NCI-H146 treated with DMSO at 0.1 percent for 48 hours (cell line): Measurements from ENCODE around the gene MEGF8.

Experiments used
- DNase-seq: peaks from one replicate; lab custom pipeline; 2025; ENCODE audit not compliant: unreplicated experiment; lab: John Stamatoyannopoulos, UW

MEGF8 gene

GRCh38 chr19:42303101-42303464 lies 22.4 kb upstream of the MEGF8 start:
- peak; percentile 49 for DNase-seq

DNA sequence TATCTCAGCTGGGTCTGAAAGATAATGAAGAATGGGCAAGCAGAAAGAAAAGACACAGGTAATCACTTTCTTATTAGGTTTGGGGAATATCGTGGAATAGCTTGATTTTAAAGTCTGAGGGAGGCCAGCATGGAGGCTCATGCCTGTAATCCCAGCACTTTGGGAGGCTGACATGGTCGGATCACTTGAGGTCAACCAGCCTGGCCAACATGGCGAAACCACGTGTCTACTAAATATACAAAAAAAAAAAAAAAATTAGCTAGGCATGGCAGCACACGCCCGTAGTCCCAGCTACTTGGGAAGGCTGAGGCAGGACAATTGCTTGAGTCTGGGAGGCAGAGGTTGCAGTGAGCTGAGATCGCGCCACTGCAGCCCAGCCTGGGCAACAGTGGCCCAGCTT lies 21.6 kb upstream of the MEGF8 start:
- DNase-seq, result no peak

GRCh38 chr19:42306646-42307045 lies 18.8 kb upstream of the MEGF8 start:
- DNase-seq, result no peak

GRCh38 chr19:42309686-42310085 lies 15.7 kb upstream of the MEGF8 start:
- DNase-seq, result no peak

DNA sequence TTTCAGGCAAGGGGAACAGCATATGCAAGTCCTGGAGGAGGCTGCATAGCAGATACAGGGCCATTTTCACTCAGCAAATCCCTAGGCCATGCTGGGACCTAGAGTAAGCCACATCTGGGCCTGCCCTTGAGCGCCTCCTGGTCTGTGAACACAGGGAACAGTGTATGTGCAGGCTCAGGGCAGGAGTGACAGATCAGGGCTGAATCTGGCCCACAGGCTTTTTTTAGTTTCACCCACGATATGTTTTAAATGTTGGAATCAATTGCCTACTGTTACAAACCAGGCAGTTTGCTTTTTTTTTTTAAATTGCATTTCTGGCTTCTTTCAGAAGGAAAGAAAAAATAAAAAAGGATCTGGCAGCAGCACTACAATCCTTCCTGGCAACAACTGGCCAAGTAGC lies 13.8 kb upstream of the MEGF8 start:
- DNase-seq, result no peak

DNA sequence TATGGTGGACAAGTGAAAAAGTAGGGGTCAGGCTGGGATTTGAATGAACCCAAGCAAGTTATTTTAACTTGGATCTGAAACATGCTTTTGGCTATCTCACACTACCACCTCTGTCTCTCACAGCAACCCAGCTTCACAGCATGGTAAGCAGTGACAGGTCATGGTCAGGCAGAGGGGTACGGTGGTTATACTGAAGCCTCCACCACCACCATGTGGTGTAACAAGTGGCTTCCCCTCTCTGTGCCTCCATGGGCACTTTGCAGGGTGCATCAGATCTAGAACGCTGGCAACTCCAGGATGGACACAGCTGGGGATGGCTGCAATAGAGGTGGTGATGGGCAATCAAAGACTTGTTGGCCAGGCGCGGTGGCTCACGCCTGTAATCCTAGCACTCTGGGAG lies 13.1 kb upstream of the MEGF8 start:
- no peak for DNase-seq

DNA sequence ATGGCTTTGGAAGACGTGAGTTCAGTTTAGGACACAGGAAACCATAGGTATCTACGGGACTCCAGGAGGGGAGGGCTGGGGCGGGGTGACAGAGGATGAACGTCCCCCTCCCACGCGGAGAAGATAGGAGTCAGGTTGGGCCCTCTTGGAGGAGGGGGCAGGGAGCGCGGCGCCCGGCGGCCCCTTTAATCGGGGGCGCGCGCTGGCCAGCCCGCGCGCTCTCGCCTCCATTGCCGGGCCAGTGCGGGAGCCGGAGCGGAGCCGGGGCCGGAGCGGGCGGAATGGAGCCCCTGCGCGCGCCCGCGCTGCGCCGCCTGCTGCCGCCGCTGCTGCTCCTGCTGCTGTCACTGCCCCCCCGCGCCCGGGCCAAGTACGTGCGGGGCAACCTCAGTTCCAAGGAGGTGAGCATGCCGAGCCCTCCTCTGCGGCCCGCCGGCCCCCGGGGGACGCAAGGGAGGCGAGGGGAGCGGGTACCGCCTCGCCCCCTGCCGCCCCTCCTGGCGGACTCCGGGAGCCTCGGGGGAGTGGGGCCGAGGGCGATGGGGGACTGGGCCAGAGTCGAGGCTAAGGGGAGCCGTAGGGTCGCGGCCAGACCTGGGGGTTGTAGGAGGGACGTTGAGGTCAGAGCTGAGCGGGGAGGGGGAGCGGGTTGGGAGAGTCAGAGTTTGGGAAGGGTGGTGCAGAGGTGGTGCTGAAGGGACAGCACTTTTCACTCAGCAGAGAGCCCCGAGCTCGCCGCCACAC lies 12.2 kb upstream of the MEGF8 start, which contains the start of gene TMEM145:
Gene TMEM145 (plus strand): TSS at position 214 of the 744 bp plus-strand sequence. CDS start 68 bp downstream, at position 282.
- peak; percentile 36 for DNase-seq

DNA sequence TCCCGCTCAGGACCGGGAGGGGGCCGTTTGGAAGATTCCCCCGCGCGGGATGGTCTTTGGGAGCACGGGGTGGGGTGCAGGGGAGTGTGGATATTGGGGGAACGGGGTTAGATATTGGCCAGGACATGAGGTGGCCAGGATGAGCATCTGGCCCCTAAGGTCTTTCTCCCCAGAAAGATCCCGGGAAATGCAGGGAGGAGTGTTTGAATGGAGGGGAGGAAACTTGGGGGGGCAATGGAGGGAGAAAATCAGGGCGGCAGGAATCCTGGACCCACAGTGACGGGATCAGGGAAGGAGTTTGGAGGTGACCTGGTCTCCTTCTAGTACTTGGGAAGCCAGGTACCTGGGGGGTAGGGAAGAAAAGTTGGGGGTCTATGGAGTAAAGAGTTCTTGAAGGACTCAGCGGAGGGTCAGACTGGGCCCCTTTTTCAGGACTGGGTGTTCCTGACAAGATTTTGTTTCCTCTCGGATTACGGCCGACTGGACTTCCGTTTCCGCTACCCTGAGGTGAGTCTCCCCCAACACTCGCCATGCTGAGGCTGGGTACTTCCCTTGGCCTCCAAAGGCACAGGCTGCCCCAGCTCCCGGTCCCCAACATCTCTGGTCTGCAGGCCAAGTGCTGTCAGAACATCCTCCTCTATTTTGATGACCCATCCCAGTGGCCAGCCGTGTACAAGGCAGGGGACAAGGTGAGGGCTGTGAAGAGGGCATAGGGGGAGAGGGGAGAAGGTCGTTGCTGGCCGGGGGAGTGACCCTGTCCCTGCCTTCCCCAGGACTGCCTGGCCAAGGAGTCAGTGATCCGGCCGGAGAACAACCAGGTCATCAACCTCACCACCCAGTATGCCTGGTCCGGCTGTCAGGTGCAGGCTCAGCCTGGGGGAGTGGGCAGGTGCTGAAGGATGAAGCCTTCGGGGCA lies 11.3 kb upstream of the MEGF8 start:
- DNase-seq, result no peak

DNA sequence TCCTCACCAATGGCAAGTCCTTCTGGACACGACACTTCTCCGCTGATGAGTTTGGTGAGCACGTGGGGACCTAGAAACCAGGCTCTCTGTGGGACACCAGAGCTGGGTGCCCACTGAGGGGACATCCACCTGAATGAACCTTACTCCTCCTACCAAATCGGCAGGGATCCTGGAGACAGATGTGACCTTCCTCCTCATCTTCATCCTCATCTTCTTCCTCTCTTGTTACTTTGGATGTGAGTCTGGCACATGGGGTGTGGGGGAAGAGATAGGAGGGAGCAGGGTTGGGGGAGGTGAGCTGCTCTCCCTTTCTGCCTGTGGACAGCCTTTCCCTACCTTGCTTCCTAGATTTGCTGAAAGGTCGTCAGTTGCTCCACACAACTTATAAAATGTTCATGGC lies 10.4 kb upstream of the MEGF8 start:
- DNase-seq, result no peak

- no peak for DNase-seq
These were observed 8.9 kb upstream of the MEGF8 start for GRCh38 chr19:42316223-42317211.

- DNase-seq, result no peak
These were observed 7.9 kb upstream of the MEGF8 start for GRCh38 chr19:42317535-42317934.

DNA sequence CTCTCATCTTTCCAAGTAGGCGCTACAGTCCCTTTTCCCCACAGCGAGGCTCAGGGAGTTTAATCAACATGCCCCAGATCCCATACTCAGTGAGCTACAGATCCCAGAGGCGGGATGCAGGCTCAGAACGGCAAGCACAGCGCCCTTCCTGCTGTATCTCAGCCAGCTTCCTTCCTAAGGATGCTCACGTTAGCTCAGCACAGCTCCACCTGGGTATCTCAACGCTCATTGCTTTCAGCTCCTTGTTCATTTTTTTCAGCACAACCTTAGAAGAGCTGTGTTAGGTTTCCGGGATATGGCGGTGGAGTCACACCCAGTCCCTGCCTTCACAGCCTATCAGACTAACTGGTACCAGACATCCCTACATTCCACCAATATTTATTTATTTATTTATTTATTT lies 3.1 kb upstream of the MEGF8 start:
- DNase-seq, result no peak

DNA sequence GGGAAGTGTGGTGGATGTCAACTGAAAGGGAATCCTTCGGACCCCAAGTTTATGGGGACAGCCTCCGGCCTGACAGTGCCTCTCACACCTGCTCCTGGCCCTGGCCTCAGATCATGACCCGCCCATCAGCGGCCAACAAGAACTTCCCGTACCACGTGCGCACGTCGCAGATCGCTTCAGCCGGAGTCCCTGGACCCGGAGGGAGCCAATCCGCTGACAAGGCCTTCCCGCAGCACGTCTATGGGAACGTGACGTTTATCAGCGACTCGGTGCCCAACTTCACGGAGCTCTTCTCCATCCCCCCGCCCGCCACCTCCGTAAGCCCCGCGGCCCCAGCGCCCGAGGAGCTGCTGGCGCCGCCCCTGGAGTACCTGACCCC lies 2.0 kb upstream of the MEGF8 start:
- no peak for DNase-seq

DNA sequence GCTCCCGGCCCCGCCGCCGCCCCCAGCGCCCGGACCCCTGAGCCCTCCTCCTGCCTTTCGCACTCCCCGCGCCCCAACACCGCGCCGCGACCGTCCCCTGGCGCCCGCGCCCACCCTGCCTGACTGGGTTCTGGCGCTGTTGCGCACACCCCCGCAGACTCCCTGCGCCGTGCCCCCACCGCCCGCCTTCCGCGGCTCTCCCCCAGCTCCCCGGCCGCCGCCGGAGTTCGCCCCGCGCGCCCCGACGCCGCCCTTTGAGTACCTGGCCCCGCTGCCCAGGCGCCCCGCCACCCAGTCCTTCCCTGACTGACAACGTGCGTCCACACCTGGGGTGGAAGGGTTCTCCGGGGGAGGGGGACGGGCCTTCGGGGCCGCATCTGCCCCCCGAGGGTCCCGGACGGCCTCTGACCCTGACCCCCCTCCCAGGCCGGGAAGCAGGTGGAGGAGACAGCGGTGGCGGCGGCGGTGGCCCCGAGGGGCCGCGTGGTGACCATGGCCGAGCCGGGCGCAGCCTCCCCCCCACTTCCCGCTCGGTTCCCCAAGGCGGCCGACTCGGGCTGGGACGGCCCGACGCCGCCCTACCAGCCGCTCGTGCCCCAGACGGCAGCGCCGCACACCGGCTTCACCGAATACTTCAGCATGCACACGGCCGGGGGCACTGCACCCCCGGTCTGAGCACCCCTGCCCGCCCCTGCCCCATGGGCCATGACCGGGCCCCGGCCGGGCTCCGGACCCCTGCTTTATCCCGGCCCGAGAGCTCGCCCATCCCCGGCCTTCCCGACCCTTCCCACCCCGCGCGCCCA lies 1.4 kb upstream of the MEGF8 start:
- no peak for DNase-seq

DNA sequence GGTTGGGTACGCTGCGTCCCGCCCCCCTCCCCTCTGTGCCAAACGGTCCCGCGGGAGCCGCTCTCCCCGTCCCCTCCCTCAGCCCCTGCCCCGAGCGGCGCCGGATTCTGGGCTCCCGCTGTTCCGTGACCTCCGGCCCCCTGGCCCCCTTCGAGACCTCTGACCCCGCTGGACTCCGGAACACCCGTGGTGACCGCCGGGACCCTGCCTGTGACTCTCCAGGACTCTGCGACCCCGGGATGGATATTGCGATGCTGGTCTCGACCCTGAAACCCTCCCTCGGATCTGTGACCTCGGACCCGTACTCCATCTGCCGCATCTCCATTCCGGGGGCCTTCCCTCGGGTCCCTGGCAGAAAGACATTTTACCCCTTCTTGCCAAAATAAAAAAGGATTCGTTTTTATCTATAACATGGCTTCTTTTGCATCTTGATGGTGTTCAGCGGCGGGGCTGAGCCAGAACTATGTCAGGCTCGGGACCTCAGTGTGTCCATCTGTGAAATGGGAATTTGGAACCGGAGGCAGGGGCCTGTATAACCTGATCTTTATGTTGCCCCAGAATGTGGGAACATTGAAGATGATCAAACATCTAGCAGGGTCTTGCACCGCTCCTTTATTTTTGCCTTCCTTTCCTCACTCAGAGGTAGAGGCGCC lies 654 bp upstream of the MEGF8 start:
- DNase-seq, result no peak

GRCh38 chr19:42325896-42326771 lies 699 bp downstream of the MEGF8 start:
- no peak for DNase-seq

DNA sequence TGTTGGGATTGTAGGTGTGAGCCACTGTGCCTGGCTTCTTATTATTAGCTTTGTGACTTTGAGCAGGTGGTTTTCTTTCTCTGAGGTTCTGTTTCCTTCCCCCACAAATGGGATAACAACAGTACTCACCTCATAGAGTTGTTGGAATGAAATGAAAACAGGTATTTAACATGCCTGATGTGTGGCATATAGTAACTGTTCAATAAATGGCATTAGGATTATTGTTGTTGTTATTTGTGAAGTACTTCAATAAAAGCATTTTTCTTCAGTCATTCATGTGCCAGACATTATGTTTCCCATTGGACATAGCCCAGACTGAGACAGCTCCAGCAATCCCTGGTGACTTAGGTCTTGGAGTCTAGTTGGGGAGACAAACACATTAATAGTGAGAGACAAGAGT lies 1.5 kb downstream of the MEGF8 start:
- DNase-seq, result no peak

DNA sequence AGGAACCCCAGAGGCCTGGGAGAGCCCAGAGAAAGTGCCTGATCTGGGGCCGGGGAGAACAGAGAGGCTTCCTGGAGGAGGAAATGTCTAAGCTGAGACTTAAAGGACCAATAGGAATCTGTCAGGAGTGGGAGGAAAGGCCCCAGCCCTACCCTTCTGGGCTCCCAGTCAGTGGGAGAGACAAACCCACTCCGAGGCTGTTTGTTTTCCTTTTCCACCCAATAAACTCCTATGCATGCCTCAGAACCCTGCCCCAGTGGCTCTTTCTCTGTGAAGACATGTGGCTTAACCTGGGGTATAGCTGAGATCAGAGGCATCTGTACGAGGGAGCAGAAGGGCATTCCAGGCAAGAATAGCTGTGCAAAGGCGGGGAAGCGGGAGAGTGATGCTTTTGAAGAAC lies 1.9 kb downstream of the MEGF8 start:
- DNase-seq, result no peak

GRCh38 chr19:42328106-42328505 lies 2.7 kb downstream of the MEGF8 start:
- no peak for DNase-seq
